Lower leg skin (tissue), 3 donors: ENCODE data around the gene NADK2.

Experiments
- POLR2A ChIP-seq, 2 donors: fragments of 450-650 bp; IDR thresholded peaks; one replicate each; pipeline ENCODE4 v1.6.1; 2016 to 2017; ENCODE audit warnings: antibody characterized with exemption in 2 of 2, mild to moderate bottlenecking in 1 of 2, moderate library complexity in 1 of 2
- TF ChIP-seq, protein P1 (sequence below), 3 donors: fragments of 450-650 bp; IDR thresholded peaks; one replicate each; pipeline ENCODE4 v1.5.1; 2016; ENCODE audit warnings: antibody characterized with exemption in 3 of 3, mild to moderate bottlenecking in 3 of 3, moderate library complexity in 2 of 3

DNA sequence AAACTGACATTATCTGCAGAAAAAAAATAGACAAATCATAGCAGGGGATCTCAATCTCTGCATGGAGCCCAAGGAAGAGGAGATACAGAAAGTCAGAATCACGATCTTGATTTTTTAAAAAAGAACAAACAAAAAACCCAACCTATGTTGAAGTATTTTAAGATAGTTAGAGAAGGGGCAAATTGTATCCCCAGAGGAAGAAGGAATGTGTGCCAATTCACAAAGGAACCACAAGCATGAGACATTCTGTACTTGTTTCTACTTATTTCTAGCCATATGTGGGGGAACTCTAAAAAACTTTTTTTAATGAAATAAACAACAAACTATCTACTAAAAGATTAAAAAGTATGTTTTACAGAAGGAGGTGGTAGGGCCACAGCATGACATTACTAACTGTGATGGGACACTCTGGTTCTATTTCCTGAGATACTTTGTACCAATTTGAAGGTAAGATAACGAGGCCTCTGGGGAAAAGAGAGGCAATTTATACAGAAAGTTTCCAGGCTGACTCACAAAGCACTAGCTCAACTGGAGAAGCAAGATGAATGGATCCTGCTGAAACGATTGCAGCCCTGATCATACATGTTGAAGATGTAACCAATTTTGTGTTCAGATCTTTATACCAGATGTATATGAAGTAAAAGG is 37.5 kb upstream of the NADK2 start:
- TF ChIP-seq POLR2A (IDR thresholded peaks at IDR 0.05): no peak
- TF ChIP-seq, protein P1, sequence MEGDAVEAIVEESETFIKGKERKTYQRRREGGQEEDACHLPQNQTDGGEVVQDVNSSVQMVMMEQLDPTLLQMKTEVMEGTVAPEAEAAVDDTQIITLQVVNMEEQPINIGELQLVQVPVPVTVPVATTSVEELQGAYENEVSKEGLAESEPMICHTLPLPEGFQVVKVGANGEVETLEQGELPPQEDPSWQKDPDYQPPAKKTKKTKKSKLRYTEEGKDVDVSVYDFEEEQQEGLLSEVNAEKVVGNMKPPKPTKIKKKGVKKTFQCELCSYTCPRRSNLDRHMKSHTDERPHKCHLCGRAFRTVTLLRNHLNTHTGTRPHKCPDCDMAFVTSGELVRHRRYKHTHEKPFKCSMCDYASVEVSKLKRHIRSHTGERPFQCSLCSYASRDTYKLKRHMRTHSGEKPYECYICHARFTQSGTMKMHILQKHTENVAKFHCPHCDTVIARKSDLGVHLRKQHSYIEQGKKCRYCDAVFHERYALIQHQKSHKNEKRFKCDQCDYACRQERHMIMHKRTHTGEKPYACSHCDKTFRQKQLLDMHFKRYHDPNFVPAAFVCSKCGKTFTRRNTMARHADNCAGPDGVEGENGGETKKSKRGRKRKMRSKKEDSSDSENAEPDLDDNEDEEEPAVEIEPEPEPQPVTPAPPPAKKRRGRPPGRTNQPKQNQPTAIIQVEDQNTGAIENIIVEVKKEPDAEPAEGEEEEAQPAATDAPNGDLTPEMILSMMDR (IDR thresholded peaks at IDR 0.05): no peak
